ENCODE data around the gene TSNAXIP1.

GRCh38 chr16:67846320-67847063 lies 39.8 kb downstream of the TSNAXIP1 start, which contains the start of gene NUTF2:
- TF ChIP-seq CTCF (IDR thresholded peaks at IDR 0.05): peak in 2 of 3 experiments; percentile 9 to 18
- TF ChIP-seq POLR2A (IDR thresholded peaks at IDR 0.05): no peak
